ENCODE results near the gene ZNF516.

ZNF516 gene

GRCh38 chr18:76412818-76413565 lies 82.0 kb downstream of the ZNF516 start:
- DNase-seq: no peak

GRCh38 chr18:76412010-76412817 lies 82.8 kb downstream of the ZNF516 start:
- DNase-seq: no peak

- no peak for DNase-seq
These were observed 84.2 kb downstream of the ZNF516 start for GRCh38 chr18:76410660-76411417.

DNA sequence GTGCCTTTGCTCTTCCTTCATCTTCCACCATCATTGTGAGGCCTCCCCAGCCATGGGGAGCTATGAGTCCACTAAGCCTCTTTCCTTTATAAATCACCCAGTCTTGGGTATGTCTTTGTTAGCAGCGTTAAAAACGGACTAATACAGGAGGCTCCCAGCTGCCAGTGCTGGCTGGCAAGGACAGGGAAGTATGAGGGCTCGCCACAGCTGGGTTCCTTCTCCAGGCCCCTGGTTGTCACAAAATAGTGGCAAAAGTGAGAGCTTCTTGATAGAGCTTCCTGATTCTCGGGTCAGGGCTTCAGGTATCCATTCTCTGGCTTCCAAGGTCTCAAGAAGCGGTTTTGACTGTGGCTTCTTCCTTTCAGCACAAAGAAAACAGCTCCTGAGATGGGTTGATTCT lies 85.0 kb downstream of the ZNF516 start:
- no peak for DNase-seq

GRCh38 chr18:76408480-76409067 lies 86.5 kb downstream of the ZNF516 start:
- DNase-seq: no peak

DNA sequence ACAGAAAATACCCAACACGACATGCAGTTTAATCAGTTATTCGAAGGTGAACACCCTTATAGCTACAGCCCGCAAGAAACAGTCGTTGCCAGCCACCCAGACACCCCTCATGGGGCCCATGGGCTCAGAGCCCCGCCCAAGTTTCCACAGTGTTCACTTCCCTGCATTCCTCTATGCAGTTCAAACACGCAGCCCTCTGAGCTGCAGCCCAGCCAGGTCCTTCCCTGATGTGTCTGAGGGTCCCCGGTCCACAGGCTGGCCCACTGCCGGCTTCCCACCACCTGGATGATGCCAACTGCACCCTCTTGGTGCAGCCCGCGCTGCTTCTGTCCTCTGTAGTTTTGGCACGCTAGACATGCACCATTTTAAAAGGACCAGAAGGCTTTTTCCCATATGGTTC lies 87.4 kb downstream of the ZNF516 start:
- DNase-seq: no peak

DNA sequence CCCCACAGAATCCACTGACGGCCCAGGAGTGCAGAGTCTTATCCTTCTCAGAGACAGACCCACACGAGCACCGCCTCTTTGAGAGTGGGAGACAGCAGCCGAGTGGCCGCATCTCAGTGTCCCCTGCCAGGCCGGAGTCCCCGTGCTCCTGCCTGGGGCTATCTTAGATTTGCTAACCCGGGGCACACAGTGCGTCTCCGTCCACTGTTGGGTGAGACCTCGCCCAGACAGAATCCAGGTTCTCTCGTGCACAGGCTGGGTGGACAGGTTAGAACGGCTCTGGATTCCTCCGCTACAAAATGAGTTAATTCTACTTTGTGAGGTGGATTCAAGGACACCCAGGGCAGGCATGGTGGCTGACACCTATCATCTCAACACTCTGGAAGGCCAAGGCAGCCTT lies 88.3 kb downstream of the ZNF516 start:
- DNase-seq: no peak

GRCh38 chr18:76405681-76406356 lies 89.2 kb downstream of the ZNF516 start:
- peak; percentile 47 for DNase-seq

DNA sequence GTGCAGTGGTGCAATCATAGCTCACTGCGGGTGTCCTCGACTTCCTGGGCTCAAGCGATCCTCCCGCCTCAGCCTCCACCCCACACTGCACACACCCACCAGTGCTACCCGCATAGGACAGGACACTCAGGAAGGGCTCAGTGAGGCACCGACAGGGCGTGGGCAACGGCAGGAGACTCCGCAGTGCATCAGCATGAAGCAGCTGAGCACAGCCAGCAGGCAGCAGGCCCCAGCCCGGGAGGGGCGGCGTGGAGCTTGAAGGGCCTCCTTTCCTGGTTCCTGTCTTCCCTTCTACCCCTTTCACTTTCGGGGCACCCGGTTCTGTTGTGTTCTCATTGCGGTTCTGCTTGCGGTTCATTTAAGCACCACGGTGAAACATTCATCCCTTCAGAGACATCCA lies 89.8 kb downstream of the ZNF516 start:
- no peak for DNase-seq

DNA sequence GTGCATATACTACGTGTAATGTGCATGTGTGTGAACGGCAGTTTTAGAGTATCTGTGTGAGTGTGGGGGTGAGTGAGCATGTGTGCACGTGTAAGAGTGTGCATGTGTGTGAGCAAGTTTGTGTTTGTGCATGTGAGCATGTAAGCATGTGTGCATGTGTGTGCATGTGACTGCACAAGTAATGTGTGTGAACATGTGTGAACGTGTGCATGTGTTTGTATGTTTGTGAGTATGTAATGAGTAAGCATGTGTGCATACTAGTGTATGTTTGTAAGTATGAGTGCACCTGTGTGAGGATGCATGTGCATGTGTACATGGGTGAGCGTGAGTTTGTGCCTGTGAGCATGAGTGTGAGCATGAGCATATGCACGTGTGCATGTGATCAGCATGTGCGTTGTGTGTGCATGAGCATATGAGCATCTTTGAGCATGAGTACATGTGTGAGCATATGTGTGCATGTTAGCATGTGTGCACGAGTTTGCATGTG lies 90.7 kb downstream of the ZNF516 start:
- DNase-seq: no peak

- DNase-seq: no peak
These were observed 92.7 kb downstream of the ZNF516 start for GRCh38 chr18:76402026-76402990.

- DNase-seq: no peak
These were observed 93.5 kb downstream of the ZNF516 start for GRCh38 chr18:76401498-76401897.

GRCh38 chr18:76399613-76400391 lies 95.2 kb downstream of the ZNF516 start:
- no peak for DNase-seq

GRCh38 chr18:76398896-76399612 lies 96.0 kb downstream of the ZNF516 start:
- peak; percentile 78 for DNase-seq

DNA sequence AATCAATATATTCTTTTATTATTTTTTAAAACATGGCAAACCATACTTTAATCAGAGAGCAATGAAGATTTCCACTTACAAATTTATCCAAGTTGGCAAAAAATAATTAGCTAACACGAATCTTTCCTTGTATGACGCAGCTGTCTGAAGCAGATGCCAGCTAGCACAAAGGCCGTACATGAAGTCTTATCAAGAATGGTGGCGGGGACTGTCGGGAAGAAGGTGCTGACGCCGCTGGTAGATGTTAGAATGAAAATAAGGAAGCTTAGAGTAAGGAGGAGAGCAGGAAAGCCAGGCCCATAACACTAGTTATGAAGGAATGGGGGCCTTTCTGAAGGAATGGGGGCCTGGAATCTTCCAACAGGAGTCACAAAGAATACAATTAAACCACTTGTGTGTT lies 96.7 kb downstream of the ZNF516 start:
- no peak for DNase-seq

GRCh38 chr18:76397631-76398030 lies 97.4 kb downstream of the ZNF516 start:
- no peak for DNase-seq

- no peak for DNase-seq
These were observed 98.2 kb downstream of the ZNF516 start for GRCh38 chr18:76396792-76397191.

DNA sequence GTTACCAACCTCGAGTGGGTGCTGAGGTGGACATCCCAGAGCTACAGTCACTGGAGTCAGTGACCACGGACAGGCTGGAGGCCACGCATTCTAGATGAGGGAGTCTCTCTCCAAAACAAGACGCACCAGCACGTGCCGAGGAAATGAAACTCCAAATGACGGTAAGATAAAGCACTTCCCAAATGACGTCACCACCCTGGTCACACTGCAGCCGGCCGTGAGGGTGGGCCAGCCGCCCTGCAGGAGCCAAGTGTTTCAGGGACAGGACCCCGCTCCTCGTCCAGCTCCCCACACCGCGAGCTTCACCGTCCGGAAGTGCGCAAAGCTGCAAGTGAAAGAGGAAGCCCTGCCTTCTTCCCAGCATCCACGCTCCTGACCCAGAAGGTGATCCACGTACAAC lies 99.4 kb downstream of the ZNF516 start:
- DNase-seq: no peak

GRCh38 chr18:76394780-76395476 lies 100.1 kb downstream of the ZNF516 start:
- no peak for DNase-seq
